ENCODE results near the gene RPGRIP1L. TPM values are rescaled to one million over a fixed set of nuclear protein-coding genes. Genes with fewer than 3 reads are reported as not detected.

RPGRIP1L gene
- total and polyA plus RNA-seq, 2 of the 8 experiments (the other 6 are each of a cell fraction or from before 2014, with no cell fraction given): 4.0 to 13.7 TPM

DNA sequence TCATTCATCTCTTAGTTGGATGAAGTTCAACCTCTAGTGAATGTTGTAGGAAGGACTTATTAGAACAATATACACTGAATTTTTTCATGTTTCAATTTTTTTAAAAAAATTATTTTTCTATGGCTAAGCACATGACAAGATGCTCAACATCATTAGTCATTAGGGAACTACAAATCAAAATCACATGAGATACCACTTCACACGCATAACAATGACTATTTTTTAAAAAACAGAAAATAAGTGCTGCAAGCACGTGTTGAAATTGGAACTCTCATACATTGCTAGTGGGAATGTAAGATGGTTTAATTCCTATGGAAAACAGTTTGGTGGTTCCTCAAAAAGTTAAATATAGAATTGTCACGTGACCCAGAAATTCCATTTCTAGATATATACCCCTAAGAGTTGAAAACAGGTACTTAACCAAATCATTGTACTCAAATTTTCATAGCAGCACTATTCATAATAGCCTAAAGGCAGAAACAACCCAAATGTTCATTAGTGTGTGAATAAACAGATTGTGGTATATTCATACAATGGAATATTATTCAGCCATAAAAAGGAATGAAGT is 115.5 kb downstream of the RPGRIP1L start (continued):
- TF ChIP-seq JUND (IDR thresholded peaks at IDR 0.05; ENCODE audit: low read length): no peak
- no peak for TF ChIP-seq SRF (IDR thresholded peaks at IDR 0.05; ENCODE audit: low read depth, low read length)
- TF ChIP-seq SAP30 (IDR thresholded peaks at IDR 0.05; ENCODE audit: insufficient read depth, insufficient replicate concordance, low read length): no peak
- no peak for TF ChIP-seq MAFK (IDR thresholded peaks at IDR 0.05; ENCODE audit: low read depth, low read length)
- TF ChIP-seq EGR1 (IDR thresholded peaks at IDR 0.05; ENCODE audit: borderline replicate concordance, low read depth, low read length): no peak
- TF ChIP-seq BACH1 (IDR thresholded peaks at IDR 0.05; ENCODE audit: low read length): no peak
- TF ChIP-seq JUN (IDR thresholded peaks at IDR 0.05; ENCODE audit: low read depth, low read length): no peak
- no peak for TF ChIP-seq TCF12 (IDR thresholded peaks at IDR 0.05; ENCODE audit: low read depth, low read length)
- no peak for TF ChIP-seq CTCF (IDR thresholded peaks at IDR 0.05; ENCODE audit: control extremely low read depth in 1 of 3, insufficient read depth in 1 of 3, low read depth in 1 of 3, low read length in 3 of 3)
- TF ChIP-seq KDM1A (IDR thresholded peaks at IDR 0.05; ENCODE audit: borderline replicate concordance, low read length): no peak

Data from H1 (cell line).